Fibroblast of the aortic adventitia (primary cell): ENCODE data around the gene THBS1. TPM values are rescaled to one million over a fixed set of nuclear protein-coding genes. Genes with fewer than 3 reads are reported as not detected.

Experiments
- DNase-seq: peaks from one replicate; pipeline ENCODE4 v3.0.0-alpha.2; 2010; ENCODE audit warnings: low read depth
- H3K4me3 ChIP-seq: 2 replicates; pipeline ENCODE4 v1.5.1; 2011; ENCODE audit warnings: low read depth, mild to moderate bottlenecking, control low read depth, low read length, moderate library complexity
- CTCF ChIP-seq: IDR thresholded peaks from 2 replicates; pipeline ENCODE4 v1.5.1; 2011; ENCODE audit warnings: mild to moderate bottlenecking, low read length, control low read depth, inconsistent platforms; ENCODE audit not compliant: insufficient read depth
- total RNA-seq: library from RNA; depleted of rRNA; stranded (reverse); fragments of >200 nt; gene quantifications from 2 replicates; pipeline ENCODE4 v1.2.3, GENCODE V29; 2012; ENCODE audit warnings: low replicate concordance

Gene THBS1
- total RNA-seq, 1 donor: 141 TPM

GRCh38 chr15:39579487-39580116 is 1.3 kb upstream of the THBS1 start:
- TF ChIP-seq CTCF: no peak
- DNase-seq: peak; percentile 87
- H3K4me3 ChIP-seq: peak overlapping the region; percentile 68

- peak overlapping the region; percentile 77 for H3K4me3 ChIP-seq
- DNase-seq: peak; percentile 98
- TF ChIP-seq CTCF: peak; percentile 89
These were observed 778 bp upstream of the THBS1 start for GRCh38 chr15:39580117-39580484.

GRCh38 chr15:39581242-39581792 is 438 bp downstream of the THBS1 start:
- no peak for DNase-seq
- no peak for TF ChIP-seq CTCF

GRCh38 chr15:39581793-39582285 is 960 bp downstream of the THBS1 start:
- peak; percentile 55 for TF ChIP-seq CTCF
- DNase-seq: peak; percentile 60
- peak overlapping the region; percentile 77 for H3K4me3 ChIP-seq

More at GRCh38 chr15:39581242-39581792, 438 bp downstream of the THBS1 start:
- peak overlapping the region; percentile 77 for H3K4me3 ChIP-seq

- H3K4me3 ChIP-seq: peak overlapping the region; percentile 77
- no peak for TF ChIP-seq CTCF
- DNase-seq: peak; percentile 47
These were observed 1.6 kb downstream of the THBS1 start for GRCh38 chr15:39582286-39582976.

- no peak for TF ChIP-seq CTCF
- peak overlapping the region; percentile 77 for H3K4me3 ChIP-seq
- peak; percentile 41 for DNase-seq
These were observed 2.2 kb downstream of the THBS1 start for GRCh38 chr15:39582977-39583595.
